GM12873 (cell line): ENCODE data around the gene USP11.

Experiments used
- CTCF ChIP-seq: IDR thresholded peaks from 2 replicates; pipeline ENCODE4 v1.5.1; 2012; ENCODE audit warnings: low read depth, mild to moderate bottlenecking, moderate library complexity, low read length, control low read depth; ENCODE audit not compliant: insufficient read depth; ENCODE audit errors: missing control alignments

Gene USP11

GRCh38 chrX:47243351-47243750 lies 10.5 kb downstream of the USP11 start:
- no peak for TF ChIP-seq CTCF

- no peak for TF ChIP-seq CTCF
Observed at GRCh38 chrX:47244676-47245075, 11.9 kb downstream of the USP11 start.

- no peak for TF ChIP-seq CTCF
Observed at GRCh38 chrX:47245156-47245555, 12.3 kb downstream of the USP11 start.

GRCh38 chrX:47247206-47247998 lies 14.6 kb downstream of the USP11 start:
- TF ChIP-seq CTCF = no peak

- no peak for TF ChIP-seq CTCF
Observed at GRCh38 chrX:47247999-47248320, 15.2 kb downstream of the USP11 start.

GRCh38 chrX:47248576-47248975 lies 15.8 kb downstream of the USP11 start:
- no peak for TF ChIP-seq CTCF

- TF ChIP-seq CTCF = no peak
Observed at GRCh38 chrX:47250017-47250347, 17.2 kb downstream of the USP11 start.
